HEK293 (cell line): ENCODE results near the gene ACTN4.

ENCODE experiments used
- GLI4 ChIP-seq: fragments of 450-650 bp; formaldehyde crosslinking; IDR thresholded peaks from 2 replicates; pipeline ENCODE4 v1.5.1; 2016; ENCODE audit warnings: missing biosample characterization, missing genetic modification characterization
- GLIS2 ChIP-seq: fragments of 450-650 bp; formaldehyde crosslinking; IDR thresholded peaks from 2 replicates; pipeline ENCODE4 v1.5.1; 2016; ENCODE audit warnings: missing biosample characterization, missing genetic modification characterization
- HIC1 ChIP-seq: fragments of 450-650 bp; formaldehyde crosslinking; IDR thresholded peaks from 2 replicates; pipeline ENCODE4 v1.5.1; 2016; ENCODE audit warnings: missing biosample characterization, missing genetic modification characterization
- KLF7 ChIP-seq: fragments of 450-650 bp; formaldehyde crosslinking; IDR thresholded peaks from 2 replicates; pipeline ENCODE4 v1.5.1; 2016; ENCODE audit warnings: missing biosample characterization, missing genetic modification characterization, borderline replicate concordance
- PBX3 ChIP-seq: sonication (generic); formaldehyde crosslinking; IDR thresholded peaks from 2 replicates; pipeline ENCODE4 v1.8.1; 2022; ENCODE audit warnings: mild to moderate bottlenecking, moderate library complexity, missing genetic modification reagents
- SP7 ChIP-seq: fragments of 450-650 bp; formaldehyde crosslinking; IDR thresholded peaks from 2 replicates; pipeline ENCODE4 v1.5.1; 2016; ENCODE audit warnings: missing biosample characterization, missing genetic modification characterization
- YY2 ChIP-seq: fragments of 450-650 bp; formaldehyde crosslinking; IDR thresholded peaks from 2 replicates; pipeline ENCODE4 v1.5.1; 2016; ENCODE audit warnings: missing biosample characterization, missing genetic modification characterization
- ZBTB49 ChIP-seq: fragments of 450-650 bp; formaldehyde crosslinking; IDR thresholded peaks from 2 replicates; pipeline ENCODE4 v1.5.1; 2016; ENCODE audit warnings: missing biosample characterization, missing genetic modification characterization, low read depth
- ZFHX2 ChIP-seq: fragments of 450-650 bp; formaldehyde crosslinking; conservative IDR thresholded peaks from 2 replicates; pipeline ENCODE4 v1.5.1; 2016; ENCODE audit warnings: missing biosample characterization, missing genetic modification characterization
- ZFP41 ChIP-seq: fragments of 450-650 bp; formaldehyde crosslinking; IDR thresholded peaks from 2 replicates; pipeline ENCODE4 v1.5.1; 2016; ENCODE audit warnings: missing biosample characterization, missing genetic modification characterization, borderline replicate concordance
- ZNF112 ChIP-seq: fragments of 450-650 bp; formaldehyde crosslinking; IDR thresholded peaks from 2 replicates; pipeline ENCODE4 v1.5.0; 2017; ENCODE audit warnings: missing biosample characterization, missing genetic modification characterization
- ZNF132 ChIP-seq: fragments of 450-650 bp; formaldehyde crosslinking; IDR thresholded peaks from 2 replicates; pipeline ENCODE4 v1.5.1; 2017; ENCODE audit warnings: missing biosample characterization, missing genetic modification characterization, borderline replicate concordance
- ZNF138 ChIP-seq: fragments of 450-650 bp; formaldehyde crosslinking; IDR thresholded peaks from 2 replicates; pipeline ENCODE4 v1.5.1; 2016; ENCODE audit warnings: missing biosample characterization, missing genetic modification characterization, borderline replicate concordance
- ZNF146 ChIP-seq: fragments of 450-650 bp; formaldehyde crosslinking; IDR thresholded peaks from 2 replicates; pipeline ENCODE4 v1.5.1; 2016; ENCODE audit warnings: missing biosample characterization, missing genetic modification characterization
- ZNF169 ChIP-seq: fragments of 450-650 bp; formaldehyde crosslinking; IDR thresholded peaks from 2 replicates; pipeline ENCODE4 v1.5.1; 2016; ENCODE audit warnings: missing biosample characterization, missing genetic modification characterization
- ZNF175 ChIP-seq: fragments of 450-650 bp; formaldehyde crosslinking; IDR thresholded peaks from 2 replicates; pipeline ENCODE4 v1.5.1; 2016; ENCODE audit warnings: missing biosample characterization, missing genetic modification characterization
- ZNF214 ChIP-seq: fragments of 450-650 bp; formaldehyde crosslinking; IDR thresholded peaks from 2 replicates; pipeline ENCODE4 v1.5.1; 2017; ENCODE audit warnings: missing biosample characterization, mild to moderate bottlenecking, missing genetic modification characterization, borderline replicate concordance
- ZNF239 ChIP-seq: fragments of 450-650 bp; formaldehyde crosslinking; IDR thresholded peaks from 2 replicates; pipeline ENCODE4 v1.5.1; 2016; ENCODE audit warnings: missing biosample characterization, missing genetic modification characterization
- ZNF266 ChIP-seq: fragments of 450-650 bp; formaldehyde crosslinking; IDR thresholded peaks from 2 replicates; pipeline ENCODE4 v1.5.1; 2016; ENCODE audit warnings: missing biosample characterization, missing genetic modification characterization, low read depth
- ZNF292 ChIP-seq: fragments of 450-650 bp; formaldehyde crosslinking; IDR thresholded peaks from 2 replicates; pipeline ENCODE4 v1.5.1; 2016; ENCODE audit warnings: low read depth, missing biosample characterization, missing genetic modification characterization, borderline replicate concordance
- ZNF302 ChIP-seq: fragments of 450-650 bp; formaldehyde crosslinking; IDR thresholded peaks from 2 replicates; pipeline ENCODE4 v1.5.1; 2016; ENCODE audit warnings: missing biosample characterization, missing genetic modification characterization, low read depth
- ZNF324 ChIP-seq: fragments of 450-650 bp; formaldehyde crosslinking; IDR thresholded peaks from 2 replicates; pipeline ENCODE4 v1.5.1; 2016; ENCODE audit warnings: missing biosample characterization, missing genetic modification characterization
- ZNF423 ChIP-seq: fragments of 450-650 bp; formaldehyde crosslinking; IDR thresholded peaks from 2 replicates; pipeline ENCODE4 v1.5.1; 2016; ENCODE audit warnings: missing biosample characterization, missing genetic modification characterization
- ZNF449 ChIP-seq: fragments of 450-650 bp; formaldehyde crosslinking; IDR thresholded peaks from 2 replicates; pipeline ENCODE4 v1.5.1; 2017; ENCODE audit warnings: missing biosample characterization, mild to moderate bottlenecking, missing genetic modification characterization, moderate library complexity
- ZNF514 ChIP-seq: fragments of 450-650 bp; formaldehyde crosslinking; IDR thresholded peaks from 2 replicates; pipeline ENCODE4 v1.5.1; 2016; ENCODE audit warnings: missing biosample characterization, missing genetic modification characterization
- ZNF549 ChIP-seq: fragments of 450-650 bp; IDR thresholded peaks from 2 replicates; pipeline ENCODE4 v1.5.1; 2018; ENCODE audit warnings: missing biosample characterization, missing genetic modification characterization, mild to moderate bottlenecking, inconsistent platforms, moderate library complexity
- ZNF621 ChIP-seq: fragments of 450-650 bp; formaldehyde crosslinking; IDR thresholded peaks from 2 replicates; pipeline ENCODE4 v1.5.1; 2017; ENCODE audit warnings: missing biosample characterization, missing genetic modification characterization
- ZNF768 ChIP-seq: fragments of 450-650 bp; formaldehyde crosslinking; IDR thresholded peaks from 2 replicates; pipeline ENCODE4 v1.5.1; 2018; ENCODE audit warnings: missing biosample characterization, mild to moderate bottlenecking, missing genetic modification characterization
- ZNF777 ChIP-seq: fragments of 450-650 bp; formaldehyde crosslinking; IDR thresholded peaks from 2 replicates; pipeline ENCODE4 v1.5.1; 2017; ENCODE audit warnings: missing biosample characterization, missing genetic modification characterization, borderline replicate concordance
- ZNF792 ChIP-seq: fragments of 450-650 bp; formaldehyde crosslinking; IDR thresholded peaks from 2 replicates; pipeline ENCODE4 v1.5.1; 2016; ENCODE audit warnings: missing biosample characterization, missing genetic modification characterization
- ZNF837 ChIP-seq: fragments of 450-650 bp; formaldehyde crosslinking; IDR thresholded peaks from 2 replicates; pipeline ENCODE4 v1.5.1; 2016; ENCODE audit warnings: missing biosample characterization, missing genetic modification characterization
- ZSCAN18 ChIP-seq: fragments of 450-650 bp; formaldehyde crosslinking; IDR thresholded peaks from 2 replicates; pipeline ENCODE4 v1.5.1; 2016; ENCODE audit warnings: missing biosample characterization, missing genetic modification characterization

Gene ACTN4

DNA sequence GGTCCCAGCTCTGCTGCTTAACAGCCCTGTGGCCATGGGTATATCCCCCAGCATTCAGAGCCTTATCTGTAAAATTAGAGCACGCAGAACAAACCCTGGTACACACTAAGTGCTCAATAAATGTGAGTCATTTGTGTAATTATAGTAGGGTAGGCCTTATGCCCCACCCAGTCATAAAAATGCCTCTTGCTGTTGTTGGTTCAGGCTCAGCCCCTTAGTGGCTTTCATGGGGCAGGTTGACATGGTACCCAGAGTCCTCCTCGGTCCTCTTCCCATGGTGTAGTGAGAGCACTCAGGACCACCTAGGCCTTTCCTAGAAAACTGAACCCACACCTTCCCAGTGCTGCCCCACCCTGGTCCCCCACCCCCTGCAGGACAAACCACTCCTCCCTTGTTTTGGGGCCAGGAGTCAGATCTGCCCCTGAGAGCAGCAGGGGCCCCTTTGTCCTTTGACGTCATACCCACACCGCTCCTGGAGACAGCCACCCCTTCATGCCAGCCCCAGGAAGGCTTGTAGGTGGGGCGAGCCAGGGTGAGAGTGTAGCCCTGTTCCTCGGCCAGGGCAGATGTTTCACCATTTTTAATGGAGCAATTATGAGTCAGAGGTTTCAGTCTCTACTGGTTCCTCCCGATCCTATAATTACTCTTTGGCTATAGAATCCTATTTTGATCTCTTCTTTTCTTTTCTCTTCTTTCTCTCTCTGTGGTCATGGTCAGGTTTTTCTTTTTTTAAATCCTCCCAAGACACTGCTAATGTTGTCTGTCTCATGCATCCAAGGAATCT lies 36.8 kb downstream of the ACTN4 start (continued):
- TF ChIP-seq GLI4 (tag by site-specific recombination) = no peak
- TF ChIP-seq ZNF768 (tag by site-specific recombination) = no peak
- TF ChIP-seq ZNF239 = peak; percentile 7; the same call in 1 of the 2 replicates
- no peak for TF ChIP-seq ZNF138 (tag by site-specific recombination)
- no peak for TF ChIP-seq PBX3 (CRISPR knock-in tag)
- TF ChIP-seq GLIS2 (tag by site-specific recombination) = peak; percentile 97
- TF ChIP-seq ZNF449 = peak; percentile 61; the same call in 1 of the 2 replicates
- TF ChIP-seq ZNF302 (tag by site-specific recombination) = 0 out of 2 replicates have a peak, but pooled peaks have one; percentile 40
- TF ChIP-seq ZNF777 (tag by site-specific recombination) = no peak
- TF ChIP-seq ZNF214 (tag by site-specific recombination) = no peak
- TF ChIP-seq KLF7 (tag by site-specific recombination) = peak; percentile 99
- no peak for TF ChIP-seq ZNF146 (tag by site-specific recombination)
- no peak for TF ChIP-seq ZNF514 (tag by site-specific recombination)
- no peak for TF ChIP-seq ZNF292
- TF ChIP-seq ZSCAN18 (tag by site-specific recombination) = peak; percentile 8; the same call in 1 of the 2 replicates
- no peak for TF ChIP-seq ZNF112 (tag by site-specific recombination)
- TF ChIP-seq ZNF266 (tag by site-specific recombination) = no peak; the same call in 1 of the 2 replicates
- TF ChIP-seq ZNF837 (tag by site-specific recombination) = no peak
- TF ChIP-seq YY2 (tag by site-specific recombination) = no peak
- TF ChIP-seq ZNF175 = no peak
- no peak for TF ChIP-seq ZFP41 (tag by site-specific recombination)
- TF ChIP-seq ZNF549 (tag by site-specific recombination) = no peak
- TF ChIP-seq ZNF792 = peak; percentile 100
- peak; percentile 93 for TF ChIP-seq HIC1 (tag by site-specific recombination)
- TF ChIP-seq ZNF169 (tag by site-specific recombination) = no peak
- TF ChIP-seq ZNF132 (tag by site-specific recombination) = no peak
- peak; percentile 95 for TF ChIP-seq SP7 (tag by site-specific recombination)
- TF ChIP-seq ZNF621 (tag by site-specific recombination) = no peak
- peak; percentile 49; the same call in 1 of the 2 replicates for TF ChIP-seq ZNF423 (tag by site-specific recombination)
- TF ChIP-seq ZNF324 (tag by site-specific recombination) = 0 out of 2 replicates have a peak, but pooled peaks have one; percentile 17
- TF ChIP-seq ZFHX2 (tag by site-specific recombination) = peak; percentile 56
- TF ChIP-seq ZBTB49 = no peak
